HG03280 (cell line): ENCODE results near the gene MR1.

Source experiments
- ATAC-seq: cut with Tn5 transposase; IDR thresholded peaks from one replicate; pipeline ENCODE4 v1.9.1; 2021; ENCODE audit warnings: mild to moderate bottlenecking, moderate library complexity; ENCODE audit not compliant: unreplicated experiment

Gene MR1

GRCh38 chr1:181106479-181106878 lies 72.7 kb downstream of the MR1 start:
- no peak for ATAC-seq

GRCh38 chr1:181107711-181108110 lies 73.9 kb downstream of the MR1 start:
- ATAC-seq = no peak

- no peak for ATAC-seq
Measured at GRCh38 chr1:181108304-181108867, 74.6 kb downstream of the MR1 start.

- ATAC-seq = no peak
Measured at GRCh38 chr1:181110013-181110412, 76.2 kb downstream of the MR1 start.
